Natural killer cell (primary cell): ENCODE results near the gene FOXP1. TPM values are rescaled to one million over a fixed set of nuclear protein-coding genes. Genes with fewer than 3 reads are reported as not detected.

ENCODE experiments used
- ATAC-seq, 3 donors: fragments of 150-1000 bp in 2 of 3; fragments of 200-7000 bp in 1 of 3; cut with Tn5 transposase; 1 replicate in 1 of 3; 2 replicates in 2 of 3; pipeline ENCODE4 v1.10.0; 2021; ENCODE audit warnings: mild to moderate bottlenecking in 2 of 3, moderate library complexity in 2 of 3
- DNase-seq, 2 donors: peaks; one replicate each; pipeline versions ENCODE4 v3.0.0 to v3.0.0-alpha.2; 2013 to 2021; ENCODE audit warnings: mixed read lengths in 1 of 2
- H3K27ac ChIP-seq: one replicate; pipeline ENCODE4 v1.5.1; 2013; ENCODE audit warnings: mild to moderate bottlenecking, low read length
- H3K27me3 ChIP-seq: one replicate; pipeline ENCODE4 v1.6.1; 2013; ENCODE audit warnings: low read length; ENCODE audit not compliant: control insufficient read depth, insufficient read depth
- H3K36me3 ChIP-seq: one replicate; pipeline ENCODE4 v1.6.1; 2013; ENCODE audit warnings: low read length; ENCODE audit not compliant: control insufficient read depth, insufficient read depth
- H3K4me1 ChIP-seq: one replicate; pipeline ENCODE4 v1.6.1; 2013; ENCODE audit warnings: low read length; ENCODE audit not compliant: control insufficient read depth, insufficient read depth
- H3K4me3 ChIP-seq: one replicate; pipeline ENCODE4 v1.5.1; 2013; ENCODE audit warnings: low read length
- H3K9me3 ChIP-seq: one replicate; pipeline ENCODE4 v1.6.1; 2013; ENCODE audit warnings: low read length; ENCODE audit not compliant: control insufficient read depth, insufficient read depth
- H3K27ac Mint-ChIP-seq, 2 donors: one replicate each; pipeline ENCODE4 v1.8.0; 2022; ENCODE audit warnings: mild to moderate bottlenecking in 2 of 2, mixed read lengths in 2 of 2, moderate library complexity in 1 of 2
- H3K27me3 Mint-ChIP-seq, 2 donors: one replicate each; pipeline ENCODE4 v1.8.0; 2022; ENCODE audit warnings: low read depth in 2 of 2, mixed read lengths in 2 of 2
- H3K36me3 Mint-ChIP-seq: one replicate; pipeline ENCODE4 v1.8.0; 2022; ENCODE audit warnings: mixed read lengths
- H3K4me1 Mint-ChIP-seq, 2 donors: one replicate each; pipeline ENCODE4 v1.8.0; 2022; ENCODE audit warnings: mixed read lengths in 2 of 2
- H3K4me3 Mint-ChIP-seq: one replicate; pipeline ENCODE4 v1.8.0; 2022; ENCODE audit warnings: mild to moderate bottlenecking, moderate library complexity, mixed read lengths
- H3K9me3 Mint-ChIP-seq, 2 donors: one replicate each; pipeline ENCODE4 v1.8.0; 2022; ENCODE audit warnings: mixed read lengths in 2 of 2
- CTCF ChIP-seq: fragments of 200-600 bp; IDR thresholded peaks from one replicate; pipeline ENCODE4 v1.8.0; 2022; ENCODE audit warnings: antibody characterized with exemption
- WGBS: methylation state at CpG from one replicate; pipeline ENCODE4 v1.1.7; 2013; ENCODE audit warnings: missing lambda C conversion rate; ENCODE audit not compliant: insufficient coverage; 5-methylcytosine and 5-hydroxymethylcytosine counted together
- intact Hi-C: fragments of 100-400 bp; cut with micrococcal nuclease; formaldehyde crosslinking; loops from one replicate; pipeline ENCODE4 v1.14.2; 2022
- total RNA-seq, 4 donors: library from RNA; stranded (reverse); fragments of 120-200 nt in 1 of 4; gene quantifications; one replicate each; pipeline versions ENCODE4 v1.2.3 to v1.2.4, GENCODE V29; 2013 to 2022

FOXP1 gene
- total RNA-seq, 3 donors from 2014 or later (not counting 1 experiment from before 2014, with no cell fraction given) = 166 to 185 (median 166) TPM

DNA sequence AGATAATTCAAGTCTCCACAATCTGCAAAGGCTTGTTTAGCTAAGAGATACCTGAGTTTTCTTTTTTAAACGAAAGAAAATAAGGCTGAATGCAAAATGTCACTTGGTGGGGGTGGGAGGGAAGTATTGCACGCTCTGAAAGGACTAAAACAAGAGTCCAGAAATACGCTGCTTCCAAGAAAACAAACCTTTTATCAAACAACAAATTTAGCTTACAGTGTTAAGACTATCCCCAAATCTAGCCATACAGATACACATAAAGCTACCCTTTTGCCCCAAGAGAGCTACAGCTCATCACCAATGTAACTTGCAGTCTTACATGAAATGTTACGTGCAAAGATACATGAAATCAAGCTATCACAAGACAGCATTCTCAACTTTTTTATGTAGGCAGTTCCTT, 522.5 kb downstream of the FOXP1 start:
- H3K4me3 ChIP-seq = no peak overlapping the region
- DNase-seq = no peak
- intact Hi-C loops = loop anchor here (5.0 kb wide), 1 partner anchor 431 kb away; no protein-coding TSS in a partner anchor
- no peaks in the 10 kb centered on the region for H3K27me3 ChIP-seq
- H3K27ac ChIP-seq = no peak overlapping the region
- no peaks in the 10 kb centered on the region for H3K9me3 Mint-ChIP-seq
- H3K36me3 ChIP-seq = no peaks in the 10 kb centered on the region
- no peak for ATAC-seq
- peaks cover 20 to 34% of the 10 kb centered on the region in 2 donors for H3K4me1 Mint-ChIP-seq
- no peak overlapping the region for H3K4me3 Mint-ChIP-seq
- TF ChIP-seq CTCF = no peak
- WGBS = 75% methylated on average over 3 of the region's 4 CpGs
- no peaks in the 10 kb centered on the region for H3K27me3 Mint-ChIP-seq
- H3K9me3 ChIP-seq = no peaks in the 10 kb centered on the region
- peaks cover 13% of the 10 kb centered on the region for H3K4me1 ChIP-seq
- H3K27ac Mint-ChIP-seq = no peak overlapping the region
- H3K36me3 Mint-ChIP-seq = no peaks in the 10 kb centered on the region

- no peaks in the 10 kb centered on the region for H3K27me3 ChIP-seq
- Mint-ChIP-seq H3K4me1 (peaks cover 20 to 33% of the 10 kb centered on the region in 2 donors), H3K9me3 (no peaks in the 10 kb centered on the region), H3K27ac (no peak overlapping the region), H3K36me3 (no peaks in the 10 kb centered on the region), H3K4me3 (no peak overlapping the region), H3K27me3 (no peaks in the 10 kb centered on the region)
- WGBS = 84% methylated on average over 2 of the region's 2 CpGs
- no peak overlapping the region for H3K4me3 ChIP-seq
- H3K9me3 ChIP-seq = no peaks in the 10 kb centered on the region
- H3K4me1 ChIP-seq = peaks cover 11% of the 10 kb centered on the region
- no peaks in the 10 kb centered on the region for H3K36me3 ChIP-seq
- DNase-seq (peak in 1 of 2 donors; percentile 50), ATAC-seq (no peak)
- no peak overlapping the region for H3K27ac ChIP-seq
- TF ChIP-seq CTCF = no peak
- intact Hi-C loops = loop anchor here (5.0 kb wide), 1 partner anchor 432 kb away; no protein-coding TSS in a partner anchor
Measured at GRCh38 chr3:71060536-71060935, 523.0 kb downstream of the FOXP1 start.

DNA sequence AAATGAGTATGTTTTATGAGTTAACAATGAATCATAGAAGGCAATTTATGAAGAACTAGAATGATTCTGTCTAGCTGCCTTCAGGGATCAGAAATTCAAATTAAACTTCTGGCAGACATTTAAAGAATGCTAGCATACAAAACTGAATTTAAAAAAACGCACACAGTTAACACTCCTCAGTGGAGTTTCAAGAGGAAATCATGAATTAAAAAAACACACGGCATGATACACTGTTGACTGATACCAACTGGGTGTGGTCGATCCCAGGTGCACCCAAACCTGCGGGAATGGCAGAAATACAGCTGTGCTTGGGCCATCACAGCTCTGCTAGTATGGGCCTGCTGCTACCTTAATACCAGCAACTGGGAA, 526.0 kb downstream of the FOXP1 start:
- H3K36me3 ChIP-seq = peaks cover 11% of the 10 kb centered on the region
- DNase-seq (no peak), ATAC-seq (no peak)
- TF ChIP-seq CTCF = no peak
- no peak overlapping the region for H3K4me3 Mint-ChIP-seq
- 73% methylated on average over 4 of the region's 4 CpGs for WGBS
- H3K9me3 ChIP-seq = no peaks in the 10 kb centered on the region
- no peaks in the 10 kb centered on the region for H3K36me3 Mint-ChIP-seq
- no peak overlapping the region for H3K27ac ChIP-seq
- peak overlapping the region; percentile 3 to 7 for H3K27ac Mint-ChIP-seq
- intact Hi-C loops = no loop called here
- no peaks in the 10 kb centered on the region for H3K27me3 Mint-ChIP-seq
- H3K27me3 ChIP-seq = no peaks in the 10 kb centered on the region
- H3K4me1 Mint-ChIP-seq = peaks cover 39 to 60% of the 10 kb centered on the region in 2 donors
- no peaks in the 10 kb centered on the region for H3K9me3 Mint-ChIP-seq
- peaks cover 2% of the 10 kb centered on the region for H3K4me1 ChIP-seq
- no peak overlapping the region for H3K4me3 ChIP-seq

DNA sequence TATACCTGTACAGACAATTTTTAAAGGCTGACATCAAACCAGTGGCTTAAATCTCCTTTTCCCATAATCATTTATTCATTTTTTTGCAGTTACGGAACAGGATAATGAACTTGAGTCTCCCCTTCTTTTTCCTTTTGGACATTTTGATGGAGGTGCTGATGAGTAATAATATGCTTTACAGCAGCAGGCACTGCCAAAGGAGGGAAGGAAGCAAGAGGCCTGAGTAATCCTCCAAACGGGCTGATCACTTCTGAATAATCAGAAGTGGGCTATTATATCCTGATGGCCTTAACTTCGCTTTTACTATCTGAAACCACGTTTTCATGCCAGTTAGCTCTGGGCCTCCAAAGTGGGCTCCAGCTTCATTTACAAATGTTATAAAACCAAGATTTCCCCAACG, 527.2 kb downstream of the FOXP1 start:
- Histone ChIP-seq H3K4me3 (no peak overlapping the region), H3K27me3 (no peaks in the 10 kb centered on the region), H3K9me3 (no peaks in the 10 kb centered on the region), H3K27ac (no peak overlapping the region), H3K36me3 (peaks cover 21% of the 10 kb centered on the region), H3K4me1 (peaks cover 2% of the 10 kb centered on the region)
- Mint-ChIP-seq H3K36me3 (no peaks in the 10 kb centered on the region), H3K27me3 (no peaks in the 10 kb centered on the region), H3K27ac (no peak overlapping the region), H3K4me1 (peaks cover 39 to 63% of the 10 kb centered on the region in 2 donors), H3K4me3 (no peak overlapping the region), H3K9me3 (no peaks in the 10 kb centered on the region)
- intact Hi-C loops = no loop called here
- 86% methylated on average over 4 of the region's 5 CpGs for WGBS
- ATAC-seq (no peak), DNase-seq (no peak)
- TF ChIP-seq CTCF = no peak
